Astrocyte of the cerebellum (primary cell): ENCODE results near the gene MRPL14.
A peak's percentile ranks its signal among the peaks of the same experiment; 100 is the strongest.

Experiments used
- DNase-seq: peaks from one replicate; pipeline ENCODE4 v3.0.0-alpha.2; 2011; ENCODE audit warnings: low read depth
- H3K4me3 ChIP-seq: 2 replicates; pipeline ENCODE4 v1.5.1; 2011; ENCODE audit warnings: mild to moderate bottlenecking, low read depth, low read length, moderate library complexity
- in situ Hi-C: cut with HindIII; loops from 2 replicates; pipeline ENCODE4 v1.10.0; 2017; ENCODE audit warnings: low sequenced_read_pairs
- TF ChIP-seq, protein P1 (sequence below): IDR thresholded peaks from 2 replicates; pipeline ENCODE4 v1.5.1; 2012; ENCODE audit warnings: low read length, low read depth, moderate library complexity, mild to moderate bottlenecking; ENCODE audit errors: missing control alignments

The MRPL14 gene

DNA sequence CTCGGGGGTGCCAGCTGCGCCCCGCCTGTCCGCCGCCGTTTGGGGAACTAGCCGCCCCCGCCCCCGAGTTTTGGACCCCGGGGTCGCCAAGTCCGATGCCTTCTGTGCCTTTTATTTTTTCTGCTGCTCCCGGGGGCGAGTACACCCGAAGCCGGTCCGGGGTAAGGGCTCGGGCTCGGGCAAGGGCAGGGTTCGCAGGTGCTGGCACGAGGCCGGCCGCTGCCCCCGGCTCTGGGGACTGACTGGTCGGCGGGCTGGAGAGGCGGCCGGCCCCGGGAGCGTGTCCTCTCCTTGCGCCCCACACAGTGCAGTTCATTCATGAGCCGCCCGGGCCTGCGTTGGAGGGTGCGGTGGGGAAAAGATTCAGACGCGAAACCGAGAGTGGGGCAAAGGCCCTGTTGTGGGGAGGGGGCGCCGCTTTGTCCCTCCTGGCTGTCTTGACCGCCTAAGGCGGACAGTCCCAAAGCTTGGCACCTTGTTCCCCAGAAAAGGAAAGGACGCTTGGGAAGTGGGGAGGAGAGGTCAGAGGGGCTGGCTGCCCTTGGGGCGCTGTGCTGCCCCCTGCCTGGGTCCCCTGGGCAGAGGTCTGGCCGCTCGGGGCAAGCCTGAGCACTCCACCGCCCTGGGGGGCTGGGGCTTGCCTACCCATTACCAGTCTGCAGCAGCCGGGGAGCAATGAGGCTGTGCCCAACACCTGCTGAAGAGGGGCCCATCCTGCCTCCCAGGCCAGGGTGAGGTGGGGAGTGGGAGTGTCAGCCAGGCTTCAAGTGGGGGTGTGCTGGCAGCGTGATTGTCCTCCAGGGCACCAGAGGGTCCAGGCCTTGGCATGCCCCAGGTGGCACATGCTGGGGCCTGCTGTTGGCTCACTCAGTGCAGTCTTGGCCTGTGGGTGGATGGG, 1.0 kb upstream of the MRPL14 start:
- peak overlapping the region; percentile 83 for H3K4me3 ChIP-seq
- in situ Hi-C loops: no loop called here
- no peak for DNase-seq
- TF ChIP-seq, protein P1, sequence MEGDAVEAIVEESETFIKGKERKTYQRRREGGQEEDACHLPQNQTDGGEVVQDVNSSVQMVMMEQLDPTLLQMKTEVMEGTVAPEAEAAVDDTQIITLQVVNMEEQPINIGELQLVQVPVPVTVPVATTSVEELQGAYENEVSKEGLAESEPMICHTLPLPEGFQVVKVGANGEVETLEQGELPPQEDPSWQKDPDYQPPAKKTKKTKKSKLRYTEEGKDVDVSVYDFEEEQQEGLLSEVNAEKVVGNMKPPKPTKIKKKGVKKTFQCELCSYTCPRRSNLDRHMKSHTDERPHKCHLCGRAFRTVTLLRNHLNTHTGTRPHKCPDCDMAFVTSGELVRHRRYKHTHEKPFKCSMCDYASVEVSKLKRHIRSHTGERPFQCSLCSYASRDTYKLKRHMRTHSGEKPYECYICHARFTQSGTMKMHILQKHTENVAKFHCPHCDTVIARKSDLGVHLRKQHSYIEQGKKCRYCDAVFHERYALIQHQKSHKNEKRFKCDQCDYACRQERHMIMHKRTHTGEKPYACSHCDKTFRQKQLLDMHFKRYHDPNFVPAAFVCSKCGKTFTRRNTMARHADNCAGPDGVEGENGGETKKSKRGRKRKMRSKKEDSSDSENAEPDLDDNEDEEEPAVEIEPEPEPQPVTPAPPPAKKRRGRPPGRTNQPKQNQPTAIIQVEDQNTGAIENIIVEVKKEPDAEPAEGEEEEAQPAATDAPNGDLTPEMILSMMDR: no peak

- peak; percentile 53 for DNase-seq
- TF ChIP-seq, protein P1: no peak
- H3K4me3 ChIP-seq: peak overlapping the region; percentile 83
- in situ Hi-C loops: no loop called here
Measured at GRCh38 chr6:44126320-44127149, 717 bp downstream of the MRPL14 start.

DNA sequence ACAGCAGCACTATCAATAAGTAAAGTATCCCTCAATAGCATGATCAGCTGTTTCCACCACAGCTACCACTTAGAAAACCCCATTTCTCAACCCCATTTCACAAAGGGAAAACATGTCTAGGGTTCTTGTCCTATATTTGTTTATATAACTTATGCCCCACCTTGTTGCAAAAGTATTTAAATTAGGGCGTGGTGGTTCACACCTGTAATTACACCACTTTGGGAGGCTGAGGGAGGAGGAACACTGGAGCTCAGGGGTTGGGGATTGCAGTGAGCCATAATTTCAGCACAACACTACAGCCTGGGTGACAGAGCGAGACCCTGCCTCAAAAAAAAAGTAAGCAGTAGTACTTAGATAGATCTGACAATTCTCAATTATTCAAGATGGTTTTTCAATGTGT, 3.7 kb downstream of the MRPL14 start:
- TF ChIP-seq, protein P1: no peak
- no peak overlapping the region for H3K4me3 ChIP-seq
- in situ Hi-C loops: no loop called here
- no peak for DNase-seq

GRCh38 chr6:44122801-44123200, 4.5 kb downstream of the MRPL14 start:
- TF ChIP-seq, protein P1: no peak
- DNase-seq: no peak
- in situ Hi-C loops: no loop called here
- H3K4me3 ChIP-seq: no peak overlapping the region

DNA sequence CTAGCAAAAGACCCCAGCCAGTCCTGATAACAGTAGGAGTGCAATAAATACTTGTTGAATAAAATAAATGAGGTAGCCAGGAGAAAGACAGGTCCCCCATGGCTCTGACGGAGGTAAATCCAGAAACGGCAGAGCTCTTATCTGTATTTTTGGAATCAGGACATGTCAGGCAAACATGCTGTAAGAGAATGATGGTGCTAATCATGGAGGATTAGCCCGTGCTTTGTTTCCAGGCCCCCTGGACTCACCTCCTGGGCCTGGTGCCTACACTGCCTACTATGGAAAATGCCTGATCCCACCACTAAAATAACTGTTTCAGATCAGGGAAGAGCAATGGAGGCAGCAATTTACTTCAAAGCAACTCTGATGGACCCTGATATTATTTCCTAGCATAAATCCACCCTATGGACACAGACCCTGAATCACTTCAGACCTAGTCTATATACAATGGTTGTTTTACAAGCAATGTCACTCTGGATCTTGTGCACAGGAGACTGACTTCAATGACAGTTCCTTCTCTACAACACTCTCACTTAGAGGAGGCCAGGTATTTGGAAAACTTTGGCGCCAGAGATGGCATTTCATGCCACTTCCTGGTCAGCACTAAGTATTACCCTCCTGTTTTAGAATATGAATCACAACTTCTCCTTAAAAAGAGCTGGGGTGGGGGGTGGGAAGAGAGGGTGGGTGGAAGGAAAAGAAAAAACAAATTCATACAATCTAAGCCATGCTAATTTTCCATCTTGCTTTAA, 6.4 kb downstream of the MRPL14 start:
- in situ Hi-C loops: no loop called here
- H3K4me3 ChIP-seq: no peak overlapping the region
- no peak for DNase-seq
- TF ChIP-seq, protein P1: no peak

- in situ Hi-C loops: no loop called here
- no peak for DNase-seq
- H3K4me3 ChIP-seq: no peak overlapping the region
- TF ChIP-seq, protein P1: no peak
Measured at GRCh38 chr6:44119704-44120262, 7.5 kb downstream of the MRPL14 start.
